ENCODE data around the gene TAS2R38.
A peak's percentile ranks its signal among the peaks of the same experiment; 100 is the strongest.
"Not testable (repeated sequence)": the region's sequence is repeated elsewhere in the genome, so short reads cannot be mapped to it uniquely, and the experiment has no call there.

Gene TAS2R38

DNA sequence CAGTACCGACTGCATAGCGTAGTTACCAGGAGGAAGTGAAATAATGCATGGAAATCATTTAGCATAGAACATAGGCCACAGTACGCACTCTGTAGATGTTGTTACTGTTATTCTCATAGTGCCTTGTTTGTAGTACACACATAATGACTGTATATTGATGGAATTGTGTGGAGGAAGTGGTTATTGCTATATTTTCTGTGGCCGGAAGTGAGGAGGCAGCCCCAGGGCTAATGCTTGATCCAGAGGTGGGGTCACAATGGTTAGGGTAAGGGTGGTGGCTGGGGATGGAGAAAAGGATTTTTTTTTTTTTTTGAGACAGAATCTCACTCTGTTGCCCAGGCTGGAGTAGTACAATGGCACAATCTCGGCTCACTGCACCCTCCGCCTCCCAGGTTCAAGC is 17.6 kb upstream of the TAS2R38 start:
- Mint-ChIP-seq H3K4me1 (no peaks in the 10 kb centered on the region), H3K27me3 (peaks cover 4 to 6% of the 10 kb centered on the region in 2 donors), H3K36me3 (no peaks in the 10 kb centered on the region), H3K27ac (no peak overlapping the region), H3K9me3 (peaks cover 0 to 2% of the 10 kb centered on the region in 2 donors), H3K4me3 (no peak overlapping the region)
- ATAC-seq (replicated peaks): no peak
- no peak for DNase-seq

DNA sequence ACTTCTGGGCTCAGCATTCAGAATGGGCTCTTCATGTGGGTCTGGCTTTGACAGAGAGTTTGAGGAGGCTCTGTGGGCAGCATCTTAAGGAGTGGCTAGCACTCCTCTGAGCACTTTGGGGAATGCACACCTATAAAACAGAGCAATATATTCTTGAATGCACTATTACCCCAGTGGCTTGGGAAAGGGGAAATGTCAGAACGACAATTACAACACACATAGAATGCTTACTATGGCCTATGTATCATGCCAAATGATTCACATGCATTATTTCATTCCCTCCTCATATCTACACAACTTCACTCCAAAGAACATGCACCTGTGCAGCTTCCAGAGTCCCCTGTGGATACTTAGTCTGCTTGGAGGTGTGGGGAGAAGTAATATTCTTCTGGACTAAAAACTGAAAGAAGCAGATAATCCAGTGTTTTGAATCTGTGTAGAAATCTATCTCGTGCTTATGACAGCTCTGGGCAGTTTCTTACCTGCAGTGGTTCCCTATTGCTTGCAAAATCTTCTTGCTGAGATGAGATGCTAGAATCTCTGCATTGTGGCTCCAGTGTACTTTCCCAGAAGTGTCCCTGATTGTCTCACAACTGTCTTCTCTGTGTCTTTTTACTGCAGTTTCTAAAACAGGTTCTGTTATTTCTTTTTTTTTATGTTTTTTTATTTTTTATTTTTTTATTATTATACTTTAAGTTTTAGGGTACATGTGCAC is 16.6 kb upstream of the TAS2R38 start:
- Mint-ChIP-seq H3K27me3 (peaks cover 4 to 5% of the 10 kb centered on the region in 2 donors), H3K4me1 (no peaks in the 10 kb centered on the region), H3K4me3 (no peak overlapping the region), H3K27ac (no peak overlapping the region), H3K36me3 (no peaks in the 10 kb centered on the region), H3K9me3 (no peaks in the 10 kb centered on the region)
- DNase-seq: no peak
- no peak for ATAC-seq (replicated peaks)

DNA sequence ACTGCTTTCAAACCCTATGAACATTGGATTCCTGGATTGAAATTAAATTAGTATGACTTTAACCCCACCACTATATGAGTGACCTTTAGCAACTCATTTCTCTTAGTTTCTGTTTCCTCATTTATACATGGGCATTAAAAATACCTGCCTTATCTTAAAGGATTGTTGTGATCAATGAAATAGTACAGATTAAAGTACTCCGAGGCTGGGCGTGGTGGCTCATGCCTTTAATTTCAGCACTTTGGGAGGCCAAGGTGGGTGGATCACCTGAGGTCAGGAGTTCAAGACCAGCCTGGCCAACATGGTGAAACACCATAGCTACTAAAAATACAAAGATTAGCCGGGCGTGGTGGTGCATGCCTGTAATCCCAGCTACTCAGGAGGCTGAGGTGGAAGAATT is 14.2 kb upstream of the TAS2R38 start:
- H3K36me3 Mint-ChIP-seq; H3K27ac Mint-ChIP-seq; H3K27me3 Mint-ChIP-seq; ATAC-seq (replicated peaks); H3K4me1 Mint-ChIP-seq; H3K4me3 Mint-ChIP-seq; H3K9me3 Mint-ChIP-seq; DNase-seq: not testable (repeated sequence)

DNA sequence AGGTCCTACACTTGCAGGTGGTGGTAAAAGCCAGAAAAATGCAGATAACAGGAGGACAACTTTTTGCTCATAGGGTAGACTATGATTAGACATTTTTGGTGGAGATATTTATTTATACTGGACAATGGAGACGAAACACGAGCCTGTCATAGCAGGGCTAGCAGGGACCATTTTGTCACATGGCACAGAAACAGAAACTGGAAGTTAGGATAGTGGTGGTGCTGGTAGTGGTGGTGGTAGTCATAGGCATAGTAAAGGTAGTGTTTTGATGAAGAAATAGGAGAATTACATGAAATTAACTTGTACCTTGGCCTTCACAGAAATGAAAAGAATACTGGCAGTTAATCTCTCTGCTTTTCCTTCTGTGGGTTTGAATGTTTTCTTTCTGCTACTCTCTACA is 13.3 kb upstream of the TAS2R38 start:
- H3K4me1 Mint-ChIP-seq: no peaks in the 10 kb centered on the region
- no peaks in the 10 kb centered on the region for H3K9me3 Mint-ChIP-seq
- H3K27ac Mint-ChIP-seq: no peak overlapping the region
- peaks cover 4 to 5% of the 10 kb centered on the region in 2 donors for H3K27me3 Mint-ChIP-seq
- H3K36me3 Mint-ChIP-seq: no peaks in the 10 kb centered on the region
- DNase-seq (no peak), ATAC-seq (replicated peaks) (no peak)
- no peak overlapping the region for H3K4me3 Mint-ChIP-seq

DNA sequence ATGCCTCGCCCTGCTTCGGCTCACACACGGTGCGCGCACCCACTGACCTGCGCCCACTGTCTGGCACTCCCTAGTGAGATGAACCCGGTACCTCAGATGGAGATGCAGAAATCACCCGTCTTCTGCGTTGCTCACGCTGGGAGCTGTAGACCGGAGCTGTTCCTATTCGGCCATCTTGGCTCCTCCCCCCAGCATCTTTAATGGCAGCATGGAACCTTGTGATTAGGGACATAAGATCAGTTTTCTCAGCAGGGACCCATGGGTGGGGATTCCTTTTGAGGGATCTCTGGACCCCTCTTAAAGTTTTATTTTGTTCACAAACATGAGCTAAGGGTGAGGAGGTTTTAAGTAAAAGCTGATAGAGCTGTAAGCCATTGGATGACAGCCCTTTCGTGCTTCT is 12.4 kb upstream of the TAS2R38 start:
- not testable (repeated sequence) for H3K27ac Mint-ChIP-seq; H3K36me3 Mint-ChIP-seq; DNase-seq; H3K4me1 Mint-ChIP-seq; ATAC-seq (replicated peaks); H3K27me3 Mint-ChIP-seq; H3K4me3 Mint-ChIP-seq; H3K9me3 Mint-ChIP-seq

DNA sequence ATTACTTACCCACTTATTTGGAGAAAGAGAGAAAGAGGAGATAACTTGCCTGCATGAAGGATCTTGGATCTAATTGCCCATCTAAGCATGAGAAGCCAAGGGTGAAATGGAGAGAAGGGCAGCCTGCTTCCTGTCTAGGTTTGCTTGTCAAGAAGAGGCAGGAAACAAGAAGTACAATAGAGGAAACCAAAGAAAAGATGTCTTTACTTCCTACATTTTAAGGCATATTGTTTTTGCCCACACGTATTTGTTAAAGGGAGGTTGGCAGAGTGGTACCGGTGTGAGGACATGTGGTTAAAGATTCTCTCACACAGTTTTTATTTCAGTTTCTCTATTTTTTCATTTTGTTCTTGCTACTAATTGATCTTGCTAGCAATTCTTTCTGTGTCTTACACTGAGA is 6.0 kb upstream of the TAS2R38 start:
- DNase-seq (no peak), ATAC-seq (replicated peaks) (no peak)
- Mint-ChIP-seq H3K4me1 (peaks cover 14 to 23% of the 10 kb centered on the region in 2 donors), H3K27ac (no peak overlapping the region), H3K27me3 (no peaks in the 10 kb centered on the region), H3K4me3 (no peak overlapping the region), H3K9me3 (peaks cover 0 to 3% of the 10 kb centered on the region in 2 donors), H3K36me3 (no peaks in the 10 kb centered on the region)

DNA sequence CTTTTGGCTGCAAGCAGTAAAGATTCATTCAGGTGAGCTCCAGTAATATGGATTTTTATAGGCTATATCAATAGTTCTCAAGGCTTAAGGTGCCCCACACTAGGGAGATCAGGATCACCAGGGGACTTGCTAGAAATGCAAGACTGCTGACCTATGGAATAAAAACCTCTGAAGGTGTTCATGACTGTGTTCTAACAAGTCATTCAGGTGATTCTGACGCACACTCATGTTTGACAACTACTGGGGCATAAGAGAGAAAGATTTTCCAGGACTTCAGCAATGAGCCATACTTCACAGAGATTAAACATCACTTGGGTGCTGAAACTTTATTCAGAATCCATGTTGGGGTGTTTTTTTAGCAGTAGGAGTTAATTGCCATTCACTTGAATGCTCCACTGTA is 4.8 kb upstream of the TAS2R38 start:
- no peaks in the 10 kb centered on the region for H3K36me3 Mint-ChIP-seq
- no peaks in the 10 kb centered on the region for H3K27me3 Mint-ChIP-seq
- peaks cover 0 to 3% of the 10 kb centered on the region in 2 donors for H3K9me3 Mint-ChIP-seq
- H3K4me3 Mint-ChIP-seq: no peak overlapping the region
- no peak overlapping the region for H3K27ac Mint-ChIP-seq
- ATAC-seq (replicated peaks): no peak
- no peak for DNase-seq
- peaks cover 14 to 23% of the 10 kb centered on the region in 2 donors for H3K4me1 Mint-ChIP-seq

DNA sequence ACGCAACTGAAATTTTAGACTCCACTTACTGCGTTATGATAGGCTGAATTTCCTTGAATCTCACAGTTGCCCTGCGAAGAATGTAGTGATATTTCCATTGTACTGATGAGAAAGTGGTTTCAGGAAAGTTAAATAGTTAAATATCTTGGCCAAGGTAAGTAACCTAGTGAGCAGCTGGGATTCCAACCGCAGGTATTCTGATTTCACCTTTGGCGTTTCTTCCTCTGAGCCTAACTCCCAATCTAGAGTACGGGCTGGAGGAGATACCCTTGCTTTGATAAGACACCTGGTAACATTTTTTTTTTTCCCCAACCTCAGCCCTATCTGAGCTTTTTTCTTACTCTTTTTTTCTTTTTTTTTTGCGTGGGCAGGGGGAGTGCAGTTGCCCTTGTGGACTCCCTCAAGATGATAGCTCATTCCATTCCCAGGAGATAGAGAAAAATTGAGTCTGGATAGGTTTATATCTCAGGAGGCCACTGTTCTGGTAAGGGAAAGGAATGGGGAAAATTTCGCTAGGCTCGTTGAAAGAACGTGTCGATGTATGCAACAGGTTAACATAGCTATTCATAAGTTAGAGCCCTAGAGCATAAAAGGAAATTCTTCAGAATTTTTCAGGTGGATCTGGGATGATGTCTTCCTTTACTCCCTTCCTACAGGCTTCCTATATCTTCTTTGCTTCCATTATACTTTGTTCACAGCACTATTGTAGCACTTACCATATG is 3.1 kb upstream of the TAS2R38 start:
- H3K36me3 Mint-ChIP-seq: no peaks in the 10 kb centered on the region
- ATAC-seq (replicated peaks) (no peak), DNase-seq (no peak)
- no peaks in the 10 kb centered on the region for H3K27me3 Mint-ChIP-seq
- peaks cover 14 to 23% of the 10 kb centered on the region in 2 donors for H3K4me1 Mint-ChIP-seq
- H3K9me3 Mint-ChIP-seq: peaks cover 0 to 3% of the 10 kb centered on the region in 2 donors
- peak overlapping the region; percentile 85 to 88 for H3K4me3 Mint-ChIP-seq
- peak overlapping the region; percentile 81 for H3K27ac Mint-ChIP-seq

DNA sequence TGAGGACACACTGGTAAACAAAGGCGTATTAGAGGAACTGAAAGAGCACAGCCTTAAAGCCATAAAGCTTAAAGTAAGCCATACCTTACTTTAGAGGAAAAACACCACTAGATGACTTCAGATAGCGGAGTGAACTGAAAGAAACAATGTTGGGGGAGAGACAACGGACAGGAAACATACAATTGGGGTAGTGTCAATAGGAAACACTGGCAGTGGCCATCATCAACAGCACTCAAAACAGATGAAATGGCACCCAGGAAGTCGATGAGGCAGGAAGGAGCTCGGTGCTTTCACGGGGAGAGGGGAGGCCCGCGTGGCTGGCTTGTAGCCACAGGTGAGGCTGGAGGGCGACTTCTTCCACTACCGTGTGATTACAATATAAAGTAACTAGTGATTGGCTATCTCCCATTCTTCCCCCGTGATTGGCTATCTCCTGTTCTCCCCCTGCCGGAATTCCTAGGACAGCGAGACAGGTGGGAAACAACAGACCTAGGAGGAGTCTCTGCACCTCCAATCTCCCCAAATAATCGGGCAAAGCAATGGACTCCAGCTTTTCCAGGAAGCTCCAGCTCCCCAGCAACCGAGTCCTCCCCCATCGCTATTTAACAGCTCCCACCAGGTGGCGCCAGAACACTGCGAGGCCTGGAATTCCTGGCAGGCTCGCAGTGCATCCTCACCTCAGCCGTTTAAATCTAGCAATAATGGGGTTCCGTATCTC is 2.4 kb upstream of the TAS2R38 start:
- H3K4me1 Mint-ChIP-seq: peaks cover 14 to 23% of the 10 kb centered on the region in 2 donors
- peak overlapping the region; percentile 81 for H3K27ac Mint-ChIP-seq
- H3K4me3 Mint-ChIP-seq: peak overlapping the region; percentile 85 to 88
- peaks cover 0 to 3% of the 10 kb centered on the region in 2 donors for H3K9me3 Mint-ChIP-seq
- H3K36me3 Mint-ChIP-seq: no peaks in the 10 kb centered on the region
- no peaks in the 10 kb centered on the region for H3K27me3 Mint-ChIP-seq
- DNase-seq: peak; percentile 38
- ATAC-seq (replicated peaks): peak; percentile 88

DNA sequence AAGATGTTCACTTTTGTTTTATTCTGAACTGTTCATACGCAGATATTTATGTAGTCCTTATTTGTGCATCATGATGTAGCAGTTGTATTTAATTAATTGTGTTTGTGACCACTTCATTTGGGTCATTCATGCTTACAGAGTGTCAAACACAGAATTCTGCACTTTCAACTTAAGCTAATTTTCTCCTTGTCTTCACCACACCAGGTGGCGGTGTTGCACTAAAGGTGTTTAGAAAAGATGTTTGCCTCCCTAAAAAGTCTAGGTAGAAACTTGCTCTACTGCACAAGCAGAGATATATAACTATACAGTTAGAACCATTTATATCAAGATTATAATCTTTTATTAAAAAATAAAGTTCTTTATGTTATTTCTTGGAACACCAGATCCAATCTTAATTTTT is 1.3 kb upstream of the TAS2R38 start:
- no peak overlapping the region for H3K27ac Mint-ChIP-seq
- DNase-seq (no peak), ATAC-seq (replicated peaks) (no peak)
- no peaks in the 10 kb centered on the region for H3K36me3 Mint-ChIP-seq
- peaks cover 14 to 23% of the 10 kb centered on the region in 2 donors for H3K4me1 Mint-ChIP-seq
- H3K4me3 Mint-ChIP-seq: no peak overlapping the region
- no peaks in the 10 kb centered on the region for H3K27me3 Mint-ChIP-seq
- peaks cover 0 to 3% of the 10 kb centered on the region in 2 donors for H3K9me3 Mint-ChIP-seq

DNA sequence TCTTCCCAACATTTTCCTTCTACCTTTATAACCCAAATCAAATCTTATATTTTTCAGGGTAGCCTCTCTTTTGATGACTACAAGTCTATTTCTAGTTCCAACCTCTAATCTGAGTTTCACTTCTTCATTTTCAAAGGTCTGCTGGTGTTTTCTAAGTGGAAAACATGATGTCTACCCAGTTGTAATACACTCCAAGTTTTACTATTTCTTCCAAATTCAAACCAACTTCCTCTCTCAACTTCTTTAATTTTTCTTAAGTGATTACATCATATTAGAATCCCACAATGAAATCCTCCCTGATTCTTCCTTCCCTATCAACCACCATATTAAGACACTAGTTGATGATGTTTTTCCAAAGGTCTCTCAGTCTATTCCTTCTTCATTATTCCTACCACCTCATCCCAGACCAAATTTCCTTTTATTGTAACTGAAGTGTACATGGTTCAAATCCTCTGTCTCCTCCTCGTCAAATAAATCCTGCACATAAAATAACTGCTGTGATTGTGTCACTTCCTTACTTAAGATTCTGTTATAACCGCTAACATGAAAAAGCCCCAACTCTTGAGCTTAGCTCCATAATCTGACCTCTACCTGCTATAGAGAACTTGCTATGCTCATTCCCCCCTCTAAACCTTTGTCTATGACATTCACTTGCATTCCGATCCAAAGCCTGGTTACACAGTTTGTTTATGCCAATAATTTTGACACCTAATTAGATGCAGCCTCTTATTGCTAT is 12.7 kb downstream of the TAS2R38 start:
- no peaks in the 10 kb centered on the region for H3K27me3 Mint-ChIP-seq
- peaks cover 9 to 13% of the 10 kb centered on the region in 2 donors for H3K9me3 Mint-ChIP-seq
- H3K4me1 Mint-ChIP-seq: peaks cover 15 to 35% of the 10 kb centered on the region in 2 donors
- H3K4me3 Mint-ChIP-seq: peak overlapping the region; percentile 5 to 38
- no peak for DNase-seq
- no peaks in the 10 kb centered on the region for H3K36me3 Mint-ChIP-seq
- peak overlapping the region; percentile 62 for H3K27ac Mint-ChIP-seq
- ATAC-seq (replicated peaks): peak; percentile 96 to 97

DNA sequence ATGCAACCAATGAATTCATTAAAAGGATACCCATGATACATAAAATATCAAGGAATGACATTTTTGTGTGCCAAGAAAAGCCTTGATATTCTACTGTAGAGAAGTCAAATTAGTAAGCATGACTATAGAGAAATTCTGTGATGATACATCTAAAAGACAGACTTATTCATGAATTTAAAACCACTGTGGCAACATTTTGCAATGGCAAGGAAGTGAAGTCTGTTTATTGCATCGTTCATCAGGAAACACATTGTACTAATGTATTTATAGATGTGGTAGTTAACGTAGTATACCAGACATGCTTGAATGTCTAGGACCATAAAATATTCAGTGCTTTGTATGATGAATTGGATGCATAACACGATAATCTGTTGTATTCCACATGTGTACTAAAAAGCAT is 17.5 kb downstream of the TAS2R38 start:
- peaks cover 13 to 35% of the 10 kb centered on the region in 2 donors for H3K4me1 Mint-ChIP-seq
- peaks cover 5 to 8% of the 10 kb centered on the region in 2 donors for H3K9me3 Mint-ChIP-seq
- H3K36me3 Mint-ChIP-seq: no peaks in the 10 kb centered on the region
- H3K27ac Mint-ChIP-seq: no peak overlapping the region
- DNase-seq (no peak), ATAC-seq (replicated peaks) (no peak)
- no peak overlapping the region for H3K4me3 Mint-ChIP-seq
- no peaks in the 10 kb centered on the region for H3K27me3 Mint-ChIP-seq

DNA sequence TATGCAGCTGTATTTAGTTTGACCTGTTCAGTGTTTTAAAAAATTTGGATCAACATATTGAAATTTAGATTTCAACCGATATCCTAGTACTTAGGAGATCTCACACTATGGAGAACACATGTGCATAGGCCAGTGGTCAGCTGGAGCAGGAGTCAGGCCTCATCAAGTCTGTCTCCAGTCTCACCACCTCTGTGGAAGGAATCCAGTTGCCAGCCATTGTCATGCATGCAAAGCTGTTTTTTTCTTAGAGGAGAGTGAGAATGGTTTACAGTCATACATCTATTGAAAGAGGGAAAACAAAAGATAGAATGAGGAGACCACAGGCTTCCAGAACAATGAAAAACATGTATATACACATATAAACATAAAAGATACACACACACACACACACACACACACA is 19.2 kb downstream of the TAS2R38 start:
- H3K27me3 Mint-ChIP-seq: no peaks in the 10 kb centered on the region
- no peak for DNase-seq
- H3K36me3 Mint-ChIP-seq: no peaks in the 10 kb centered on the region
- H3K27ac Mint-ChIP-seq: no peak overlapping the region
- H3K4me3 Mint-ChIP-seq: no peak overlapping the region
- peaks cover 2 to 19% of the 10 kb centered on the region in 2 donors for H3K4me1 Mint-ChIP-seq
- peaks cover 4 to 5% of the 10 kb centered on the region in 2 donors for H3K9me3 Mint-ChIP-seq
- ATAC-seq (replicated peaks): no peak

DNA sequence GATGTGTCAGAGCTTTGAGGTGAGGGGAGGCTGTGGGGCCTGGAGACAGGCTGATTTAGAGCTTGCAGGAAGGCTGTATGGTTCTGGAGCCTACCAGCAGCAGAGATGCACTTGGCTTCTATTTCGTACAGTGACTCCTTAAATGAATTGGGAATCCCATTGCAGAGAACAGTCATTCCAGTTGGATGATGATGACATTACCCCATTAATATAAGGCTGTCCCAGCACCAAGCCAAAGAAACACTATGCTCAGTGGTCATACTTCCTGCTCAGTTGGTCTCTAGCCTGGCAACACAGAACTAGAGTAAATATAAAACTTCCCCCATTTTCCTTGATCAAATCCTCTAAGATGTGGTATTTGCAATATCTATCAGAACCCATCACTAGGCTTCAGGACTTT is 21.1 kb downstream of the TAS2R38 start:
- no peak for DNase-seq
- H3K4me1 Mint-ChIP-seq: peaks cover 0 to 11% of the 10 kb centered on the region in 2 donors
- no peak overlapping the region for H3K27ac Mint-ChIP-seq
- peaks cover 4% of the 10 kb centered on the region in 2 donors for H3K9me3 Mint-ChIP-seq
- no peak overlapping the region for H3K4me3 Mint-ChIP-seq
- ATAC-seq (replicated peaks): no peak
- H3K36me3 Mint-ChIP-seq: no peaks in the 10 kb centered on the region
- H3K27me3 Mint-ChIP-seq: no peaks in the 10 kb centered on the region

Data from stimulated activated naive B cell treated with anti-CD40 and anti-IgM and Interleukin-4, amounts not matched to agents 10 μg/mL and 1 μg/mL and 100 μg/mL, for 72 hours (primary cell).